Neural cell (in vitro differentiated cells): ENCODE data around the gene RFPL2. TPM values are rescaled to one million over a fixed set of nuclear protein-coding genes. Genes with fewer than 3 reads are reported as not detected.

ENCODE experiments used
- H2AFZ ChIP-seq: fragments of 200-600, 300-800 bp; sonication (generic), shearing (Covaris generic); 2 replicates; pipeline ENCODE4 v1.6.0; 2014; ENCODE audit warnings: low read depth, mild to moderate bottlenecking, antibody characterized with exemption, low read length, moderate library complexity
- H3F3A ChIP-seq: fragments of 200-600 bp; shearing (Covaris generic); 2 replicates; pipeline ENCODE4 v1.6.1; 2016; ENCODE audit warnings: mild to moderate bottlenecking, moderate library complexity, mixed read lengths, antibody characterized with exemption, low read length; ENCODE audit not compliant: insufficient read depth, poor library complexity, severe bottlenecking
- H3K27ac ChIP-seq: fragments of 200-600, 300-800 bp; sonication (generic), shearing (Covaris generic); 2 replicates; pipeline ENCODE4 v1.5.1; 2014; ENCODE audit warnings: mild to moderate bottlenecking, low read length, moderate library complexity
- H3K27me3 ChIP-seq: fragments of 300-800, 200-600 bp; sonication (generic), shearing (Covaris generic); 2 replicates; pipeline ENCODE4 v1.6.0; 2014; ENCODE audit warnings: mild to moderate bottlenecking, low read depth, low read length, moderate library complexity; ENCODE audit not compliant: insufficient read depth
- H3K36me3 ChIP-seq: fragments of 300-800, 200-600 bp; sonication (generic), shearing (Covaris generic); 2 replicates; pipeline ENCODE4 v1.5.1; 2014; ENCODE audit warnings: mild to moderate bottlenecking, antibody characterized with exemption, low read length, moderate library complexity; ENCODE audit not compliant: insufficient read depth
- H3K4me2 ChIP-seq: fragments of 300-800, 200-600 bp; sonication (generic), shearing (Covaris generic); 2 replicates; pipeline ENCODE4 v1.6.0; 2014; ENCODE audit warnings: mild to moderate bottlenecking, low read length
- H3K4me3 ChIP-seq: fragments of 300-800, 200-600 bp; sonication (generic), shearing (Covaris generic); 2 replicates; pipeline ENCODE4 v1.5.1; 2014; ENCODE audit warnings: mild to moderate bottlenecking, low read length, moderate library complexity
- H3K79me2 ChIP-seq: fragments of 200-600 bp; shearing (Covaris generic); replicated peaks from 2 replicates; pipeline ENCODE4 v1.6.0; 2014; ENCODE audit warnings: mild to moderate bottlenecking, low read length, moderate library complexity; ENCODE audit not compliant: insufficient read depth
- H3K9ac ChIP-seq: fragments of 300-800, 200-600 bp; sonication (generic), shearing (Covaris generic); 2 replicates; pipeline ENCODE4 v1.6.1; 2016; ENCODE audit warnings: mild to moderate bottlenecking, low read length, mixed read lengths
- H3K9me2 ChIP-seq: fragments of 200-600 bp; shearing (Covaris generic); 2 replicates; pipeline ENCODE4 v1.6.1; 2016; ENCODE audit warnings: mild to moderate bottlenecking, low read length, mixed read lengths; ENCODE audit not compliant: insufficient read depth
- H3K9me3 ChIP-seq: fragments of 200-600, 300-800 bp; sonication (generic), shearing (Covaris generic); 2 replicates; pipeline ENCODE4 v1.6.1; 2016; ENCODE audit warnings: mild to moderate bottlenecking, mixed run types, low read length, moderate library complexity, mixed read lengths
- H4K20me1 ChIP-seq: fragments of 200-600 bp; shearing (Covaris generic); 2 replicates; pipeline ENCODE4 v1.6.1; 2016; ENCODE audit warnings: mild to moderate bottlenecking, mixed run types; ENCODE audit not compliant: insufficient read depth
- CTCF ChIP-seq: fragments of 450-650 bp; IDR thresholded peaks from 2 replicates; pipeline ENCODE4 v1.5.1; 2014; ENCODE audit warnings: antibody characterized with exemption, mild to moderate bottlenecking, moderate library complexity; ENCODE audit not compliant: poor library complexity, severe bottlenecking
- EP300 ChIP-seq: fragments of 450-650 bp; conservative IDR thresholded peaks from 2 replicates; pipeline ENCODE4 v1.6.1; 2014; ENCODE audit warnings: antibody characterized with exemption, mild to moderate bottlenecking, moderate library complexity; ENCODE audit not compliant: poor library complexity, severe bottlenecking
- EZH2 ChIP-seq: fragments of 200-600, 300-800 bp; shearing (Covaris generic), sonication (generic); IDR thresholded peaks from 2 replicates; pipeline ENCODE4 v1.6.1; 2014; ENCODE audit warnings: antibody characterized with exemption, low read length, borderline replicate concordance, mild to moderate bottlenecking; ENCODE audit not compliant: insufficient read depth, poor library complexity, severe bottlenecking
- MXI1 ChIP-seq: fragments of 450-650 bp; conservative IDR thresholded peaks from 2 replicates; pipeline ENCODE4 v1.6.1; 2014; ENCODE audit warnings: antibody characterized with exemption, mild to moderate bottlenecking; ENCODE audit not compliant: poor library complexity, severe bottlenecking
- POLR2AphosphoS5 ChIP-seq: IDR thresholded peaks from 2 replicates; pipeline ENCODE4 v1.6.1; 2012
- RAD21 ChIP-seq: fragments of 450-650 bp; conservative IDR thresholded peaks from 2 replicates; pipeline ENCODE4 v1.6.1; 2014; ENCODE audit warnings: antibody characterized with exemption, mild to moderate bottlenecking, moderate library complexity
- REST ChIP-seq: IDR thresholded peaks from 2 replicates; pipeline ENCODE4 v1.6.1; 2012; ENCODE audit warnings: borderline replicate concordance
- SMC3 ChIP-seq: fragments of 450-650 bp; conservative IDR thresholded peaks from 2 replicates; pipeline ENCODE4 v1.6.1; 2014; ENCODE audit warnings: antibody characterized with exemption, mild to moderate bottlenecking, moderate library complexity; ENCODE audit not compliant: poor library complexity
- TAF1 ChIP-seq: IDR thresholded peaks from 2 replicates; pipeline ENCODE4 v1.6.1; 2012; ENCODE audit warnings: low read depth
- polyA plus RNA-seq: library from polyadenylated mRNA; depleted of rRNA; stranded (reverse); fragments of >200 nt; gene quantifications from 2 replicates; pipeline ENCODE4 v1.2.3, GENCODE V29; 2014

RFPL2 gene
- polyA plus RNA-seq, 1 donor from 2014 or later = 9.7 TPM

DNA sequence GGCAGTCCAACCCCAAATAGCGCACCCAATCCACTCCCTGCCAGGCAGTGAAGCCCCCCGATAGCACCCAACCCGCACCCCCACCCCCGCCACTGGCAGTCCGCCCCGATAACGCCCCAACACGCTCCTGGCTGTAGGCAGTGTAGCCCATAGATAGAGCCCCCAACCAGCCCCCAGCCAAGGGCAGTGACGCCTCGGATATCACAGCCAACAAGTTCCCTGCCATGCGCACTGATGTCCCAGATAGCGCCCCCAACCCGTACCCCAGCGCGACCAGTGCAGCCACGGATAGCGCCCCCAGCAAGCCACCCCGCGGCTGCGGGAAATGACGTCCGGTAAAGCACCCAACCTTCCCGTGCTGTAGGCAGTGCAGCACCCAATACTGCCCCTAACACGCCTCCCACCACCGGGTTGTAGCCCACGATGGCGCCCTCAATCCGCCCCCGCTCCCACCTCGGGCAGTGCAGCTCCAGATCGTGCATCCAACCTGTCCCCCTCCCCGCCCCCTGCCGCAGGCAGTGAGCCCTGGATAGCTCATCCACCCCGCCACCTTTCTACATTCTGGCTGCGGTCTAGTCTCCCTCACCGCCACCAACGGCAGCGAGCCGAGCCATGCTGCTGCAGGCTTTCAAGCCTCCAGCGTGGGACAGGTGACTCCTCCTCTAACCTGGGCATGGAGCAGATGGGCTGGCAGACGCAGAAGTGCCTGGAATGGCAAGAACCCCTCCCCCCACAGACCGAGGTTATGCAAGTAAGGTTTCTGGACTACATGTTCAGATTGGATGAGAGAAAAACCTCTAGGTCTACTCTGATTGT, 625 bp downstream of the RFPL2 start:
- H3K9me3 ChIP-seq = no peaks in the 10 kb centered on the region
- H3K36me3 ChIP-seq = no peaks in the 10 kb centered on the region
- no peaks in the 10 kb centered on the region for H3K9me2 ChIP-seq
- H3K9ac ChIP-seq = peak overlapping the region; percentile 84
- H3F3A ChIP-seq = peaks cover 6% of the 10 kb centered on the region
- no peaks in the 10 kb centered on the region for H4K20me1 ChIP-seq
- H3K79me2 ChIP-seq = no peaks in the 10 kb centered on the region
- peak overlapping the region; percentile 63 for H2AFZ ChIP-seq
- peak overlapping the region; percentile 81 for H3K4me3 ChIP-seq
- H3K27me3 ChIP-seq = peaks cover 27% of the 10 kb centered on the region
- peak overlapping the region; percentile 92 for H3K27ac ChIP-seq
- peak overlapping the region; percentile 75 for H3K4me2 ChIP-seq
- TF ChIP-seq SMC3 = peak; percentile 26
- TF ChIP-seq POLR2AphosphoS5 = peak; percentile 31
- peak; percentile 63 for TF ChIP-seq CTCF
- peak; percentile 47 for TF ChIP-seq REST
- TF ChIP-seq MXI1 = peak; percentile 91
- no peak for TF ChIP-seq RAD21
- no peak for TF ChIP-seq TAF1
- TF ChIP-seq EP300 = peak; percentile 49
- no peak for TF ChIP-seq EZH2

DNA sequence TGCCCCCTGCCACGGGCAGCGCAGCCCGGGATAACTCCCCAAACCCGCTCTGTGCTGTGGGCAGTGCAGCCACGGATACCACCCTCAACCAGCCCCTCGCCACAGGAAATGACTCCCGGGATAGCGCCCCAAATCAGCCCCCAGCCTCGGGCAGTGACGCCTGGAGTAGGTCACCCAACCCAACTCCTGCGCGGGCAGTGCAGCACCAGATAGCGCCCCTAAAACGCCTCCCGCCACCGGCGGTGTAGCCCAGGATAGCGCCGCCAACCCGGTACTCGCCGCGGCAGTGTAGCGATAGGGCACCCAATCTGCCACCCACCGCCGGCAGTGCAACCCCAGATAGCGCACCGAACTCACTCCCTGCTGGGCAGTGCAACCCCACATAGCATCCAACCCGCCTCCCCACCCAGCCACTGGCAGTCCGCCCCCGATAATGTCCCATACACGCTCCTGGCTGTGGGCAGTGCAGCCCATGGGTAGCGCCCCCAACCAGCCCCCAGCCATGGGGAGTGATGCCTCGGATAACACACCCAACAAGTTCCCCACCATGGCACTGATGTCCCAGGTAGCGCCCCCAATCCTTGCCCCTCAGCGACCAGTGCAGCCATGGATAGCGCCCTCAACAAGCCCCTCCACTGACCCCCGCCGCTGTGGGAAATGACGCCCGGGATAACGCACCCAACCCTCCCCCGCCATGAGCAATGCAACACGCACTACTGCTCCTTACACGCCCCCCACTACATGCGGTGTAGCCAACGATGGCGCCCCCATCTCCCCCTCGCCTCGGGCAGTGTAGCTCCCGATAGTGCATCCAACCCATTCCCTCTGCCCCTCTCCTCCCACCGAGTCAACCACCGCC, 1.5 kb downstream of the RFPL2 start:
- no peaks in the 10 kb centered on the region for H3K79me2 ChIP-seq
- H4K20me1 ChIP-seq = no peaks in the 10 kb centered on the region
- H3K27ac ChIP-seq = peak overlapping the region; percentile 92
- no peaks in the 10 kb centered on the region for H3K36me3 ChIP-seq
- TF ChIP-seq POLR2AphosphoS5 (no peak), TAF1 (no peak), EZH2 (no peak), MXI1 (no peak), EP300 (no peak)
- H3K4me2 ChIP-seq = peak overlapping the region; percentile 75
- peaks cover 6% of the 10 kb centered on the region for H3F3A ChIP-seq
- H3K4me3 ChIP-seq = peak overlapping the region; percentile 81
- no peaks in the 10 kb centered on the region for H3K9me3 ChIP-seq
- H3K9ac ChIP-seq = peak overlapping the region; percentile 84
- H3K9me2 ChIP-seq = no peaks in the 10 kb centered on the region
- H2AFZ ChIP-seq = peak overlapping the region; percentile 63
- peaks cover 27% of the 10 kb centered on the region for H3K27me3 ChIP-seq
